Measurements from ENCODE around the gene NOS3. TPM values are rescaled to one million over a fixed set of nuclear protein-coding genes. Genes with fewer than 3 reads are reported as not detected.

NOS3 gene
- total and polyA plus RNA-seq, 9 of the 15 experiments (the other 6 are each of a cell fraction or from before 2014, with no cell fraction given), result 1.1 to 121 (median 23.6) TPM

DNA sequence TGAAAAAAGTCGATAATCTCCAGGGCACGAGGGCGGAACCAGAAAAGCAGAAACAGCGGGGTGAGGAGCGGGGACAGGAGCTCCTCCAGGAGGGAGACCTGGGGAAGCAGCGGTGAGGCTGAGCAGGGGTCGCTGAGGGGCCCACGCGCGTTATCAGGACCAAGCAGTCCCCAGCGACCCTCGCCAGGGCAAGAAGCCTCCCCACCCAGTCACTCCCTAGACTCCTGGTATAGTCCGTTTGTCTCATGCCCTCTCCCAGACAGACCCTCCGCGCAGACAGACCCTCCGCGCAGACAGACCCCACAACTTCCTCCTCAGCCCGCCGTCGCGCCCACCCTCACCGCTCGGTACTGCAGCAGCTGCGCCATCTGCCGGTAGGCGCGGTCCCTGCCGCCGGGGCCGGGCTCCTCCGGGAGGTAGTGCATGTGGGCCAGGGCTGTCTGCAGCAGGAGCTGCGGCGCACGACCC is 27.2 kb downstream of the NOS3 start (continued):
- TF ChIP-seq, protein P1, sequence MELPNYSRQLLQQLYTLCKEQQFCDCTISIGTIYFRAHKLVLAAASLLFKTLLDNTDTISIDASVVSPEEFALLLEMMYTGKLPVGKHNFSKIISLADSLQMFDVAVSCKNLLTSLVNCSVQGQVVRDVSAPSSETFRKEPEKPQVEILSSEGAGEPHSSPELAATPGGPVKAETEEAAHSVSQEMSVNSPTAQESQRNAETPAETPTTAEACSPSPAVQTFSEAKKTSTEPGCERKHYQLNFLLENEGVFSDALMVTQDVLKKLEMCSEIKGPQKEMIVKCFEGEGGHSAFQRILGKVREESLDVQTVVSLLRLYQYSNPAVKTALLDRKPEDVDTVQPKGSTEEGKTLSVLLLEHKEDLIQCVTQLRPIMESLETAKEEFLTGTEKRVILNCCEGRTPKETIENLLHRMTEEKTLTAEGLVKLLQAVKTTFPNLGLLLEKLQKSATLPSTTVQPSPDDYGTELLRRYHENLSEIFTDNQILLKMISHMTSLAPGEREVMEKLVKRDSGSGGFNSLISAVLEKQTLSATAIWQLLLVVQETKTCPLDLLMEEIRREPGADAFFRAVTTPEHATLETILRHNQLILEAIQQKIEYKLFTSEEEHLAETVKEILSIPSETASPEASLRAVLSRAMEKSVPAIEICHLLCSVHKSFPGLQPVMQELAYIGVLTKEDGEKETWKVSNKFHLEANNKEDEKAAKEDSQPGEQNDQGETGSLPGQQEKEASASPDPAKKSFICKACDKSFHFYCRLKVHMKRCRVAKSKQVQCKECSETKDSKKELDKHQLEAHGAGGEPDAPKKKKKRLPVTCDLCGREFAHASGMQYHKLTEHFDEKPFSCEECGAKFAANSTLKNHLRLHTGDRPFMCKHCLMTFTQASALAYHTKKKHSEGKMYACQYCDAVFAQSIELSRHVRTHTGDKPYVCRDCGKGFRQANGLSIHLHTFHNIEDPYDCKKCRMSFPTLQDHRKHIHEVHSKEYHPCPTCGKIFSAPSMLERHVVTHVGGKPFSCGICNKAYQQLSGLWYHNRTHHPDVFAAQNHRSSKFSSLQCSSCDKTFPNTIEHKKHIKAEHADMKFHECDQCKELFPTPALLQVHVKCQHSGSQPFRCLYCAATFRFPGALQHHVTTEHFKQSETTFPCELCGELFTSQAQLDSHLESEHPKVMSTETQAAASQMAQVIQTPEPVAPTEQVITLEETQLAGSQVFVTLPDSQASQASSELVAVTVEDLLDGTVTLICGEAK (IDR thresholded peaks at IDR 0.05), result peak; percentile 67
- TF ChIP-seq, protein P1 (CRISPR knock-in tag; IDR thresholded peaks at IDR 0.05), result no peak
- TF ChIP-seq ARID1B (IDR thresholded peaks at IDR 0.05) (peak; percentile 81), SNRNP70 (optimal IDR thresholded peaks at IDR 0.05; ENCODE audit: low read depth, low read length) (no peak), RFX1 (IDR thresholded peaks at IDR 0.05) (peak; percentile 74; the same call in 1 of the 2 replicates), NONO (IDR thresholded peaks at IDR 0.05; ENCODE audit: low read depth in 2 of 2, low read length in 1 of 2) (peak in 1 of 2 experiments; percentile 58; a peak in 1 of 4 replicates), DMBX1 (CRISPR knock-in tag; IDR thresholded peaks at IDR 0.05; ENCODE audit: borderline replicate concordance) (peak; percentile 56; the same call in 1 of the 2 replicates), RAD51 (IDR thresholded peaks at IDR 0.05; ENCODE audit: borderline replicate concordance, low read depth) (no peak), SRSF3 (IDR thresholded peaks at IDR 0.05; ENCODE audit: insufficient read depth, low read length) (no peak), ZNF134 (CRISPR knock-in tag; conservative IDR thresholded peaks at IDR 0.05) (0 out of 2 replicates have a peak, but pooled peaks have one; percentile 22), CREB1 (IDR thresholded peaks at IDR 0.05) (no peak; the same call in 1 of the 2 replicates), CREB1 (CRISPR knock-in tag; IDR thresholded peaks at IDR 0.05) (peak; percentile 37; the same call in 1 of the 2 replicates)
- TF ChIP-seq, protein P2, sequence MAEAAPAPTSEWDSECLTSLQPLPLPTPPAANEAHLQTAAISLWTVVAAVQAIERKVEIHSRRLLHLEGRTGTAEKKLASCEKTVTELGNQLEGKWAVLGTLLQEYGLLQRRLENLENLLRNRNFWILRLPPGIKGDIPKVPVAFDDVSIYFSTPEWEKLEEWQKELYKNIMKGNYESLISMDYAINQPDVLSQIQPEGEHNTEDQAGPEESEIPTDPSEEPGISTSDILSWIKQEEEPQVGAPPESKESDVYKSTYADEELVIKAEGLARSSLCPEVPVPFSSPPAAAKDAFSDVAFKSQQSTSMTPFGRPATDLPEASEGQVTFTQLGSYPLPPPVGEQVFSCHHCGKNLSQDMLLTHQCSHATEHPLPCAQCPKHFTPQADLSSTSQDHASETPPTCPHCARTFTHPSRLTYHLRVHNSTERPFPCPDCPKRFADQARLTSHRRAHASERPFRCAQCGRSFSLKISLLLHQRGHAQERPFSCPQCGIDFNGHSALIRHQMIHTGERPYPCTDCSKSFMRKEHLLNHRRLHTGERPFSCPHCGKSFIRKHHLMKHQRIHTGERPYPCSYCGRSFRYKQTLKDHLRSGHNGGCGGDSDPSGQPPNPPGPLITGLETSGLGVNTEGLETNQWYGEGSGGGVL (CRISPR knock-in tag; IDR thresholded peaks at IDR 0.05), result no peak
- TF ChIP-seq, protein P3, sequence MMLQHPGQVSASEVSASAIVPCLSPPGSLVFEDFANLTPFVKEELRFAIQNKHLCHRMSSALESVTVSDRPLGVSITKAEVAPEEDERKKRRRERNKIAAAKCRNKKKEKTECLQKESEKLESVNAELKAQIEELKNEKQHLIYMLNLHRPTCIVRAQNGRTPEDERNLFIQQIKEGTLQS (IDR thresholded peaks at IDR 0.05), result no peak
- TF ChIP-seq, protein P3 (CRISPR knock-in tag; conservative IDR thresholded peaks at IDR 0.05), result no peak; the same call in 1 of the 2 replicates
- TF ChIP-seq, protein P4, sequence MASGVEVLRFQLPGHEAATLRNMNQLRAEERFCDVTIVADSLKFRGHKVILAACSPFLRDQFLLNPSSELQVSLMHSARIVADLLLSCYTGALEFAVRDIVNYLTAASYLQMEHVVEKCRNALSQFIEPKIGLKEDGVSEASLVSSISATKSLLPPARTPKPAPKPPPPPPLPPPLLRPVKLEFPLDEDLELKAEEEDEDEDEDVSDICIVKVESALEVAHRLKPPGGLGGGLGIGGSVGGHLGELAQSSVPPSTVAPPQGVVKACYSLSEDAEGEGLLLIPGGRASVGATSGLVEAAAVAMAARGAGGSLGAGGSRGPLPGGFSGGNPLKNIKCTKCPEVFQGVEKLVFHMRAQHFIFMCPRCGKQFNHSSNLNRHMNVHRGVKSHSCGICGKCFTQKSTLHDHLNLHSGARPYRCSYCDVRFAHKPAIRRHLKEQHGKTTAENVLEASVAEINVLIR (CRISPR knock-in tag; IDR thresholded peaks at IDR 0.05), result no peak

Measured in K562 (cell line).